Testis (tissue), 2 donors: Measurements from ENCODE around the gene IL12B.

Experiments used
- POLR2A ChIP-seq: fragments of 450-650 bp; IDR thresholded peaks from one replicate; pipeline ENCODE4 v1.6.1; 2017; ENCODE audit warnings: antibody characterized with exemption, mild to moderate bottlenecking, moderate library complexity
- TF ChIP-seq, protein P1 (sequence below), 3 experiments: fragments of 450-650 bp in 2 of 3; fragments of 200-600 bp in 1 of 3; sonication (generic) in 1 of 3; IDR thresholded peaks; one replicate each; pipeline ENCODE4 v1.5.1; 2016 to 2019; ENCODE audit warnings: antibody characterized with exemption in 3 of 3, mild to moderate bottlenecking in 2 of 3, moderate library complexity in 1 of 3

DNA sequence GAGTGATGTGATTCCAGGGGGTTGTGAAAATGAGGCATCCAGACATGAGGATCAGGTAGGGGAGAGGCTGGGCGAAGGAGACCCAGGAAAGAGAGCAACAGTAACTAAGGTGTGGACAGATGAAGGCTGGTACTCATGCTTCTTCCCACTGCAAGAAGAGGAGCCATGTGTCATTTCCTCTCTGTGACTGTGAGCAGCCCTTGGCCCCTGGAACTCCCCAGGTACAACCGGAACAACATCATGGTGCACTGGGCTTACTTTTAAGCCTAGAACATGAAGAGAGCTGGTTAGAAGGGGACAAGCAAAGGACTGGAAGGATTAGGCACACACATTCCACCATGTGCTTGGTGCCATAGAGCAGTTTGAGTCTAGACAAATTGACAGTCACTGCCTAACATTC, 10.9 kb upstream of the IL12B start:
- TF ChIP-seq, protein P1, sequence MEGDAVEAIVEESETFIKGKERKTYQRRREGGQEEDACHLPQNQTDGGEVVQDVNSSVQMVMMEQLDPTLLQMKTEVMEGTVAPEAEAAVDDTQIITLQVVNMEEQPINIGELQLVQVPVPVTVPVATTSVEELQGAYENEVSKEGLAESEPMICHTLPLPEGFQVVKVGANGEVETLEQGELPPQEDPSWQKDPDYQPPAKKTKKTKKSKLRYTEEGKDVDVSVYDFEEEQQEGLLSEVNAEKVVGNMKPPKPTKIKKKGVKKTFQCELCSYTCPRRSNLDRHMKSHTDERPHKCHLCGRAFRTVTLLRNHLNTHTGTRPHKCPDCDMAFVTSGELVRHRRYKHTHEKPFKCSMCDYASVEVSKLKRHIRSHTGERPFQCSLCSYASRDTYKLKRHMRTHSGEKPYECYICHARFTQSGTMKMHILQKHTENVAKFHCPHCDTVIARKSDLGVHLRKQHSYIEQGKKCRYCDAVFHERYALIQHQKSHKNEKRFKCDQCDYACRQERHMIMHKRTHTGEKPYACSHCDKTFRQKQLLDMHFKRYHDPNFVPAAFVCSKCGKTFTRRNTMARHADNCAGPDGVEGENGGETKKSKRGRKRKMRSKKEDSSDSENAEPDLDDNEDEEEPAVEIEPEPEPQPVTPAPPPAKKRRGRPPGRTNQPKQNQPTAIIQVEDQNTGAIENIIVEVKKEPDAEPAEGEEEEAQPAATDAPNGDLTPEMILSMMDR (IDR thresholded peaks at IDR 0.05) = no peak
- TF ChIP-seq POLR2A = no peak
